NCI-H146 (cell line): ENCODE measurements around the gene NCEH1.
"Not testable (repeated sequence)": the region's sequence is repeated elsewhere in the genome, so short reads cannot be mapped to it uniquely, and the experiment has no call there.

Source experiments
- DNase-seq: peaks from one replicate; lab custom pipeline; 2025; lab: John Stamatoyannopoulos, UW

NCEH1 gene

GRCh38 chr3:172710664-172711453 lies at the start of gene NCEH1:
Gene NCEH1 (minus strand): TSS chr3:172711067. CDS start chr3:172710984, 83 bp downstream.
- peak; percentile 99 for DNase-seq

- DNase-seq = not testable (repeated sequence)
Measured at GRCh38 chr3:172760416-172760815, 49.5 kb upstream of the NCEH1 start.

- no peak for DNase-seq
Measured at GRCh38 chr3:172753125-172753524, 42.3 kb upstream of the NCEH1 start.

- DNase-seq = no peak
Measured at GRCh38 chr3:172752651-172753050, 41.8 kb upstream of the NCEH1 start.

- DNase-seq = peak; percentile 66
Measured at GRCh38 chr3:172751175-172751704, 40.4 kb upstream of the NCEH1 start.

- DNase-seq = peak; percentile 100
Measured at GRCh38 chr3:172750368-172751174, 39.7 kb upstream of the NCEH1 start, which contains the start of gene ECT2. Gene ECT2 (plus strand): TSS chr3:172750726. CDS start chr3:172754531, 3,805 bp downstream.

- DNase-seq = no peak
Measured at GRCh38 chr3:172750069-172750367, 39.2 kb upstream of the NCEH1 start.

- peak; percentile 97 for DNase-seq
Measured at GRCh38 chr3:172749230-172749965, 38.5 kb upstream of the NCEH1 start.

- no peak for DNase-seq
Measured at GRCh38 chr3:172746475-172746874, 35.6 kb upstream of the NCEH1 start.

- no peak for DNase-seq
Measured at GRCh38 chr3:172739462-172739861, 28.6 kb upstream of the NCEH1 start.

GRCh38 chr3:172735014-172735413 lies 24.1 kb upstream of the NCEH1 start:
- DNase-seq = no peak

GRCh38 chr3:172726380-172726779 lies 15.5 kb upstream of the NCEH1 start:
- DNase-seq = no peak

GRCh38 chr3:172722536-172723040 lies 11.7 kb upstream of the NCEH1 start:
- not testable (repeated sequence) for DNase-seq

- no peak for DNase-seq
Measured at GRCh38 chr3:172717493-172718088, 6.7 kb upstream of the NCEH1 start.

- DNase-seq = no peak
Measured at GRCh38 chr3:172716476-172716875, 5.6 kb upstream of the NCEH1 start.

- no peak for DNase-seq
Measured at GRCh38 chr3:172713316-172713715, 2.4 kb upstream of the NCEH1 start.

GRCh38 chr3:172711454-172711795 lies 558 bp upstream of the NCEH1 start:
- DNase-seq = peak; percentile 72

GRCh38 chr3:172709774-172710663 lies 848 bp downstream of the NCEH1 start:
- DNase-seq = peak; percentile 64

GRCh38 chr3:172708921-172709773 lies 1.7 kb downstream of the NCEH1 start:
- DNase-seq = peak; percentile 11

- no peak for DNase-seq
Measured at GRCh38 chr3:172707967-172708366, 2.9 kb downstream of the NCEH1 start.
